ENCODE measurements around the gene LAPTM5.

- TF ChIP-seq ZSCAN30 (CRISPR knock-in tag; IDR thresholded peaks at IDR 0.05) (no peak), CTCF (CRISPR knock-in tag; IDR thresholded peaks at IDR 0.05) (peak; percentile 94), NR2F6 (IDR thresholded peaks at IDR 0.05) (no peak), NR2F6 (CRISPR knock-in tag; IDR thresholded peaks at IDR 0.05) (no peak), ZNF552 (CRISPR knock-in tag; IDR thresholded peaks at IDR 0.05; ENCODE audit: borderline replicate concordance) (no peak), NR0B2 (CRISPR knock-in tag; IDR thresholded peaks at IDR 0.05) (no peak), IRF1 (CRISPR knock-in tag; IDR thresholded peaks at IDR 0.05; ENCODE audit: low read depth) (no peak), ATF7 (IDR thresholded peaks at IDR 0.05) (no peak), ATF7 (CRISPR knock-in tag; IDR thresholded peaks at IDR 0.05) (no peak), ZZZ3 (CRISPR knock-in tag; IDR thresholded peaks at IDR 0.05; ENCODE audit: borderline replicate concordance) (no peak), RAD21 (CRISPR knock-in tag; IDR thresholded peaks at IDR 0.05) (peak; percentile 85), ETV6 (CRISPR knock-in tag; conservative IDR thresholded peaks at IDR 0.05) (no peak), PAX8 (CRISPR knock-in tag; IDR thresholded peaks at IDR 0.05; ENCODE audit: borderline replicate concordance) (no peak)
These were observed 21.9 kb upstream of the LAPTM5 start for GRCh38 chr1:30779294-30780071.

Data from HepG2 (cell line).